RWPE2 (cell line): Measurements from ENCODE around the gene PRKAG2.

ENCODE experiments used
- ATAC-seq: fragments of 200-7000 bp; cut with Tn5 transposase; 3 replicates; pipeline ENCODE4 v1.9.1; 2021; ENCODE audit warnings: low read depth
- DNase-seq: peaks from one replicate; pipeline ENCODE4 v3.0.0-alpha.2; 2020; ENCODE audit warnings: low spot score
- H3K27ac ChIP-seq: fragments of 450-650 bp; 2 replicates; pipeline ENCODE4 v1.5.1; 2017; ENCODE audit warnings: mild to moderate bottlenecking; ENCODE audit not compliant: poor library complexity, severe bottlenecking
- H3K27me3 ChIP-seq: fragments of 250-450 bp; sonication (Bioruptor Pico); 2 replicates; pipeline ENCODE4 v1.5.1; 2021; ENCODE audit warnings: mild to moderate bottlenecking, moderate library complexity; ENCODE audit not compliant: insufficient read depth, poor library complexity, severe bottlenecking
- H3K36me3 ChIP-seq: fragments of 250-450 bp; sonication (Bioruptor Pico); 2 replicates; pipeline ENCODE4 v1.5.1; 2020; ENCODE audit warnings: low read depth, mild to moderate bottlenecking, moderate library complexity
- H3K4me1 ChIP-seq: fragments of 250-450 bp; sonication (Bioruptor Pico); 2 replicates; pipeline ENCODE4 v1.5.1; 2021; ENCODE audit warnings: mild to moderate bottlenecking, moderate library complexity; ENCODE audit not compliant: insufficient read depth, poor library complexity, severe bottlenecking
- H3K4me3 ChIP-seq: fragments of 250-450 bp; sonication (Bioruptor Pico); 2 replicates; pipeline ENCODE4 v1.5.1; 2021; ENCODE audit warnings: mild to moderate bottlenecking, moderate library complexity; ENCODE audit not compliant: severe bottlenecking
- H3K9me3 ChIP-seq: fragments of 250-450 bp; sonication (Bioruptor Pico); 2 replicates; pipeline ENCODE4 v1.5.1; 2021; ENCODE audit warnings: mild to moderate bottlenecking, moderate library complexity; ENCODE audit not compliant: severe bottlenecking
- TF ChIP-seq, protein P1 (sequence below): fragments of 450-650 bp; IDR thresholded peaks from one replicate; pipeline ENCODE4 v1.5.1; 2017; ENCODE audit warnings: mild to moderate bottlenecking, moderate library complexity; ENCODE audit not compliant: poor library complexity, severe bottlenecking

The PRKAG2 gene

DNA sequence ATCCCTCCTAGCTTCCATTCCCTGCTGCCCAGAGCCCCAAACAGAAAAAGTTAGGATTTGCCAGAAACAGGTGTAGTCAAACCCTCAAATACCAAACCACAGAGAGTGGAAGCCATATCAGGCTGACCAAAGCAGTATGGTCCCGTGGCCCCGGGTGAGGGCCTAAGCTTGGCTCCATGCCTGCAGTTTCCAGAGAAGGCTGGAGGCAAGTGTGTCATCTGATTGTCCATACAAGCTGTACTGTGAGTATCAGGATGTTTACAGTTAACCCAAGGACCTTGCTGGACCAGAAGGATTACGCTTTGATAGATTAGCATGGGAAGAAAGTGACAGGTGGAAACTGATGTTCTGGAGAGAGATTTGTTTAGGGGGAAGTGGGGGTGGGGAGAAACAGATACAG lies 96.3 kb downstream of the PRKAG2 start:
- no peak overlapping the region for H3K4me3 ChIP-seq
- TF ChIP-seq, protein P1, sequence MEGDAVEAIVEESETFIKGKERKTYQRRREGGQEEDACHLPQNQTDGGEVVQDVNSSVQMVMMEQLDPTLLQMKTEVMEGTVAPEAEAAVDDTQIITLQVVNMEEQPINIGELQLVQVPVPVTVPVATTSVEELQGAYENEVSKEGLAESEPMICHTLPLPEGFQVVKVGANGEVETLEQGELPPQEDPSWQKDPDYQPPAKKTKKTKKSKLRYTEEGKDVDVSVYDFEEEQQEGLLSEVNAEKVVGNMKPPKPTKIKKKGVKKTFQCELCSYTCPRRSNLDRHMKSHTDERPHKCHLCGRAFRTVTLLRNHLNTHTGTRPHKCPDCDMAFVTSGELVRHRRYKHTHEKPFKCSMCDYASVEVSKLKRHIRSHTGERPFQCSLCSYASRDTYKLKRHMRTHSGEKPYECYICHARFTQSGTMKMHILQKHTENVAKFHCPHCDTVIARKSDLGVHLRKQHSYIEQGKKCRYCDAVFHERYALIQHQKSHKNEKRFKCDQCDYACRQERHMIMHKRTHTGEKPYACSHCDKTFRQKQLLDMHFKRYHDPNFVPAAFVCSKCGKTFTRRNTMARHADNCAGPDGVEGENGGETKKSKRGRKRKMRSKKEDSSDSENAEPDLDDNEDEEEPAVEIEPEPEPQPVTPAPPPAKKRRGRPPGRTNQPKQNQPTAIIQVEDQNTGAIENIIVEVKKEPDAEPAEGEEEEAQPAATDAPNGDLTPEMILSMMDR: no peak
- no peaks in the 10 kb centered on the region for H3K4me1 ChIP-seq
- no peak for ATAC-seq
- no peaks in the 10 kb centered on the region for H3K9me3 ChIP-seq
- no peak overlapping the region for H3K27ac ChIP-seq
- DNase-seq: no peak
- no peaks in the 10 kb centered on the region for H3K36me3 ChIP-seq
- no peaks in the 10 kb centered on the region for H3K27me3 ChIP-seq

DNA sequence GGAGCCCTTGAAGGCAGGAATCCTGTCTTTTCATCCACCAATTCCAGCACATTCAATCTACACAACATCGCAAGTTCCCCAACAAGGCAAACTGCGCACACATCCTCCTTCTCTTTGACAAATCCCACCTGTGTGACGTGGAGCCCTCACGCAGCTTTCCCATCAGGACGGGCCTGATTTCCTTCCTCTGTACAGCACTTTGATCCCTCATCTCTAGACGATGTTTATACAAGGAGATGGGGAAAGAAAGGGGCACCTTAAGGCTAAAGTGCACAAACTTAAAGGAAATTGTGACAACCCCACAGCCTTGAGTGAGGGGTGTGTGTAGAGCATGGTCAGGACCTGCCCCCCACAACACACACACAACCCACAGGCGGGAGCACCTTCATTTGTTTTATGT lies 97.2 kb downstream of the PRKAG2 start:
- H3K27me3 ChIP-seq: no peaks in the 10 kb centered on the region
- no peaks in the 10 kb centered on the region for H3K4me1 ChIP-seq
- ATAC-seq (no peak), DNase-seq (no peak)
- no peak overlapping the region for H3K4me3 ChIP-seq
- no peaks in the 10 kb centered on the region for H3K36me3 ChIP-seq
- H3K27ac ChIP-seq: no peak overlapping the region
- H3K9me3 ChIP-seq: no peaks in the 10 kb centered on the region
- TF ChIP-seq, protein P1: no peak

DNA sequence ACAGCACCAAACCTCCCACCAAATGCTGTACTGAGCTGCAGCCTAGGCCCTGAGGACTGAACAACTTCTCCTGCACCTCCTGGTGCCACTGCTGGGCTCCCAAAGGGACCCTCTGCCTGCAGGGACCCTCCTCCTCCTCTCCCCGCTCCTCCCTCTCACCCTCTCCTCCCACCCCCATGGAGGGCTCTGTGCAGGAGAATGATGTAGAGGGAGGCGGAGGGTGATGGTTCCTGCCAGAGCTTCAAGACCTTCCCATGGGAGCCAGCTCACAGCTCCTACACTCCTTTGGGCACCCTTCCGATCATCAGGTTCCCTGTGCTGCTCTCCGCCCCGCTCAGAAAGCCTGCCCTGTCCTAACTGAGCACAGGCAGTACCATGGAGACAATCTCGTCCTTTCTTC lies 97.7 kb downstream of the PRKAG2 start:
- ATAC-seq (no peak), DNase-seq (no peak)
- no peaks in the 10 kb centered on the region for H3K27me3 ChIP-seq
- H3K4me1 ChIP-seq: no peaks in the 10 kb centered on the region
- no peak overlapping the region for H3K27ac ChIP-seq
- H3K4me3 ChIP-seq: no peak overlapping the region
- TF ChIP-seq, protein P1: no peak
- H3K9me3 ChIP-seq: no peaks in the 10 kb centered on the region
- H3K36me3 ChIP-seq: no peaks in the 10 kb centered on the region

DNA sequence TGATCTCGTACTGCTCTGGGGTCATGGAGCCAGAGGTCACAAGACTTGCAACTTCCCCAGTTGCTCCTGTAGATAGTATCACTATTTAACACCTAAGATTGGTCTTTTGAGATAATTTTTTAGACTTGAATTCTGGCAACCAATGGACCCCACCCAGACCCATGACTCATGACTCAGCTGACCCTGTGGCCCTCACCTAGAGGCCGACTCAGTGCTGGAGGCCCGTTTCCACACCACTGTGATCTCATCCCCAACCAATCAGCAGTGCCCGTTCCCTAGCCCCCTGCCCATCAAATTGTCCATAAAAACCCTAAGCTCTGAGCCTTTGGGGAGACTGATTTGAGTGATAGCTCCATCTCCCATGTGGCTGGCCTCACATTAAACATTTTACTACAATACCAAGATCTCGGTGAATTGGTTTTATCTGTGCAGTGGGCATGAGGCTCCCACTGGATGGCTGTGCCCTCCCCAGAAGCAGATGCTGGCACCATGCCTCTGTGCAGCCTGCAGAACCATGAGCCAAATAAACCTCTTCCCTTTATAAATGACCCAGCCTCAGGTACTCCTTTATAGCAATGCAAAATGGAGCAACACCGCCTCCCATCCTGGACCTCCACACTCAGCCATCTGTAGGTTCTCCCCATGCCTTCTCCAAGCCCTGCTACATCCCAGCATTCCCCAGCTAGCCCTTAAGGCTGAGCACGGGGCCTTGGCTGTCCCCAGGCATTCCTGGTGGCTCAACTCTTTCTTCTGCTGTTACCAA lies 98.8 kb downstream of the PRKAG2 start:
- H3K9me3 ChIP-seq: no peaks in the 10 kb centered on the region
- DNase-seq: no peak
- TF ChIP-seq, protein P1: no peak
- H3K4me1 ChIP-seq: no peaks in the 10 kb centered on the region
- ATAC-seq: no peak
- H3K4me3 ChIP-seq: no peak overlapping the region
- H3K27me3 ChIP-seq: no peaks in the 10 kb centered on the region
- H3K36me3 ChIP-seq: no peaks in the 10 kb centered on the region
- H3K27ac ChIP-seq: no peak overlapping the region

DNA sequence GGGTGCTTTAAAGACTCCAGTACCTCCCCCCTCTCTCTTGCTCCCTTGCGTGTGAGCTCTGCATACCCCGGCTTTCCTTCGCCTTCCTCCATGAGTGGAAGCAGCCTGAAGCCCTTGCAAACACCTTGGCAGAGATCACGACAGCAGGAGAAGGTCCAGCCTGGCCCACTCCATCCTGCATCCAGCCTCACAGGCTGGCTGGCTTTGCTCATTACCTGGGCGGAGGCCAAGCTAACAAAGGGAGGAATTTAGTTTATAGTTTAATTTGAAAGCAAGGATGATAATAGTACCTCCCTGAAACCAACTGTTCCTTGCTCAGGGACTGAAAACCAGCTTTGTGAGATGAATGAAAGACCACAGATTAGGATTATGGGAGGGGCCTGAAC lies 99.4 kb downstream of the PRKAG2 start:
- Histone ChIP-seq H3K4me3 (no peak overlapping the region), H3K36me3 (no peaks in the 10 kb centered on the region), H3K4me1 (no peaks in the 10 kb centered on the region), H3K27ac (no peak overlapping the region), H3K27me3 (no peaks in the 10 kb centered on the region), H3K9me3 (no peaks in the 10 kb centered on the region)
- no peak for DNase-seq
- TF ChIP-seq, protein P1: no peak
- no peak for ATAC-seq
